A673 (cell line): ENCODE measurements around the gene MFSD11. TPM values are rescaled to one million over a fixed set of nuclear protein-coding genes. Genes with fewer than 3 reads are reported as not detected.

ENCODE experiments used
- BruUV-seq: library from RNA; stranded (reverse); fragments of 400-500 nt; replicated peaks from 2 replicates; lab custom pipeline; 2021; lab: Mats Ljungman, UMichigan
- CTCF ChIA-PET: fragments of 300-600 bp; sonication (Branson Sonifier 250); formaldehyde crosslinking; loops from one replicate; lab custom pipeline; 2022; ENCODE audit warnings: antibody characterized with exemption; lab: Charles Lee
- POLR2A ChIA-PET: fragments of 300-600 bp; sonication (Branson Sonifier 250); formaldehyde crosslinking; loops from one replicate; lab custom pipeline; 2022; ENCODE audit warnings: antibody characterized with exemption; ENCODE audit not compliant: low non-redundant PET; lab: Charles Lee
- DNase-seq: peaks from one replicate; pipeline ENCODE4 v3.0.0-alpha.2; 2015; ENCODE audit warnings: low spot score
- H3K27ac ChIP-seq: fragments of 200-600 bp; sonication (generic); 2 replicates; pipeline ENCODE4 v1.5.1; 2016; ENCODE audit warnings: mixed run types, low read depth, mild to moderate bottlenecking, mixed read lengths, antibody characterized with exemption, low read length; ENCODE audit not compliant: poor library complexity, severe bottlenecking
- H3K27me3 ChIP-seq: fragments of 200-600 bp; sonication (generic); replicated peaks from 2 replicates; pipeline ENCODE4 v1.6.1; 2017; ENCODE audit warnings: mixed run types, low read depth, mild to moderate bottlenecking, mixed read lengths, antibody characterized with exemption, low read length; ENCODE audit not compliant: insufficient read depth, poor library complexity
- H3K36me3 ChIP-seq: fragments of 200-600 bp; sonication (generic); 2 replicates; pipeline ENCODE4 v1.6.1; 2016; ENCODE audit warnings: mixed run types, mild to moderate bottlenecking, mixed read lengths, antibody characterized with exemption, low read length; ENCODE audit not compliant: insufficient read depth, poor library complexity, severe bottlenecking
- H3K4me1 ChIP-seq: fragments of 200-600 bp; sonication (generic); 2 replicates; pipeline ENCODE4 v1.6.1; 2017; ENCODE audit warnings: mixed run types, mild to moderate bottlenecking, mixed read lengths, antibody characterized with exemption, low read length; ENCODE audit not compliant: insufficient read depth, poor library complexity, severe bottlenecking
- H3K4me3 ChIP-seq: fragments of 200-600 bp; sonication (generic); 2 replicates; pipeline ENCODE4 v1.5.1; 2016; ENCODE audit warnings: low read depth, mixed run types, mild to moderate bottlenecking, mixed read lengths, low read length; ENCODE audit not compliant: poor library complexity, severe bottlenecking
- H3K9me3 ChIP-seq: fragments of 200-600 bp; sonication (generic); 2 replicates; pipeline ENCODE4 v1.6.1; 2016; ENCODE audit warnings: mixed run types, low read depth, mild to moderate bottlenecking, mixed read lengths, antibody characterized with exemption, low read length; ENCODE audit not compliant: poor library complexity, severe bottlenecking
- EZH2 ChIP-seq: fragments of 200-600 bp; sonication (generic); IDR thresholded peaks from 2 replicates; pipeline ENCODE4 v1.6.1; 2017; ENCODE audit warnings: borderline replicate concordance, low read depth, mild to moderate bottlenecking, mixed read lengths, antibody characterized with exemption, low read length; ENCODE audit not compliant: poor library complexity, severe bottlenecking
- intact Hi-C: fragments of 100-400 bp; cut with micrococcal nuclease; formaldehyde crosslinking; loops from one replicate; pipeline ENCODE4 v1.10.0; 2022; ENCODE audit not compliant: unreplicated experiment
- total RNA-seq: library from RNA; stranded (reverse); gene quantifications from 2 replicates; pipeline ENCODE4 v1.2.3, GENCODE V29; 2021
- TF ChIP-seq, protein P1 (sequence below): fragments of 300-800, 200-600 bp; sonication (generic); conservative IDR thresholded peaks from 2 replicates; pipeline ENCODE4 v1.5.1; 2017; ENCODE audit warnings: low read depth, mild to moderate bottlenecking, antibody characterized with exemption, low read length, moderate library complexity, mixed read lengths

The MFSD11 gene
- total RNA-seq, 1 experiment from 2014 or later = 38.8 TPM

- Histone ChIP-seq H3K27me3 (no peaks in the 10 kb centered on the region), H3K9me3 (no peaks in the 10 kb centered on the region), H3K4me3 (peak overlapping the region; percentile 98), H3K4me1 (peaks cover 19% of the 10 kb centered on the region), H3K27ac (peak overlapping the region; percentile 99), H3K36me3 (peaks cover 53% of the 10 kb centered on the region)
- TF ChIP-seq EZH2 = no peak
- TF ChIP-seq, protein P1, sequence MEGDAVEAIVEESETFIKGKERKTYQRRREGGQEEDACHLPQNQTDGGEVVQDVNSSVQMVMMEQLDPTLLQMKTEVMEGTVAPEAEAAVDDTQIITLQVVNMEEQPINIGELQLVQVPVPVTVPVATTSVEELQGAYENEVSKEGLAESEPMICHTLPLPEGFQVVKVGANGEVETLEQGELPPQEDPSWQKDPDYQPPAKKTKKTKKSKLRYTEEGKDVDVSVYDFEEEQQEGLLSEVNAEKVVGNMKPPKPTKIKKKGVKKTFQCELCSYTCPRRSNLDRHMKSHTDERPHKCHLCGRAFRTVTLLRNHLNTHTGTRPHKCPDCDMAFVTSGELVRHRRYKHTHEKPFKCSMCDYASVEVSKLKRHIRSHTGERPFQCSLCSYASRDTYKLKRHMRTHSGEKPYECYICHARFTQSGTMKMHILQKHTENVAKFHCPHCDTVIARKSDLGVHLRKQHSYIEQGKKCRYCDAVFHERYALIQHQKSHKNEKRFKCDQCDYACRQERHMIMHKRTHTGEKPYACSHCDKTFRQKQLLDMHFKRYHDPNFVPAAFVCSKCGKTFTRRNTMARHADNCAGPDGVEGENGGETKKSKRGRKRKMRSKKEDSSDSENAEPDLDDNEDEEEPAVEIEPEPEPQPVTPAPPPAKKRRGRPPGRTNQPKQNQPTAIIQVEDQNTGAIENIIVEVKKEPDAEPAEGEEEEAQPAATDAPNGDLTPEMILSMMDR = no peak
- BruUV-seq = no TSS peak
- ChIA-PET CTCF (no interaction called here), POLR2A (no interaction called here)
- intact Hi-C loops = no loop called here
- DNase-seq = peak; percentile 69
These were observed 12.2 kb upstream of the MFSD11 start for GRCh38 chr17:76725580-76726230.

DNA sequence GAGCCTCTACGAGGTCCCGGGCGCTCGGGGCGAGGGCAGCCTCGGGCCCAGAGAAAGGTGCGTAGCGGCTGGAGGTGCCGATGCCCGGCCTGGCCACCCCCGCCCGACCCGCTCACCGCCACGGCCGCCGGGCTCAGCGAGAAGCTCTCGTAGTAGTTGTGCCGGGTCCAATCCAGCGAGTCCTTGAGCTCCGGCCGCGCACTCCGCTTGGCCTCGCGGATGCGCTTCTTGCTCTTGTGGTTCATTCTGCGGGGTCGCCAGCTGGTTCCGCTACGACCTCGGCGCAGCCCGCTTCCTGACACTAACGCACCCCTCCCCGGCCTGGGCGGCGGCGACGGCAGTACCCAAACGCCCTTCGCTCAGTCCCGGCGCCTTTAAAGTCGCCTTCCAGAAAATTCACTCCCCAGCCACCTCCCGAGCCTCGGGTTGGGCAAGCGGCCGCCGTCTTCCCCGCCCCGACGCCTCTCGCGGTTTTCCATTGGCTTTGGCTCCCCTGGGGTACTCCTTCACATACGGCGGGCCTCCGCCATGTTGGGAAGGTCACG is 11.6 kb upstream of the MFSD11 start, which contains the start of gene JMJD6:
Gene JMJD6 (minus strand): TSS at position 376 of the 545 bp plus-strand sequence. CDS start 131 bp downstream, at position 245.
- Histone ChIP-seq H3K36me3 (peaks cover 51% of the 10 kb centered on the region), H3K4me3 (peak within 1 kb of the TSS; percentile 98), H3K27ac (peak within 1 kb of the TSS; percentile 99), H3K27me3 (no peaks in the 10 kb centered on the region), H3K9me3 (no peaks in the 10 kb centered on the region), H3K4me1 (peaks cover 14% of the 10 kb centered on the region)
- intact Hi-C loops = no loop called here
- TSS peak; percentile 78 for BruUV-seq
- ChIA-PET POLR2A (interaction anchor here (0.6 kb wide), 1 partner anchor 55 kb away, joined by 3 read pairs; no protein-coding TSS in a partner anchor), CTCF (no interaction called here)
- DNase-seq = peak; percentile 98
- TF ChIP-seq EZH2 = no peak
- TF ChIP-seq, protein P1 = no peak

- BruUV-seq = TSS peak; percentile 72
- H3K27ac ChIP-seq = peak within 1 kb of the TSS; percentile 99
- TF ChIP-seq, protein P1 = peak; percentile 71
- TF ChIP-seq EZH2 = no peak
- peak within 1 kb of the TSS; percentile 98 for H3K4me3 ChIP-seq
- no peaks in the 10 kb centered on the region for H3K27me3 ChIP-seq
- H3K9me3 ChIP-seq = no peaks in the 10 kb centered on the region
- ChIA-PET POLR2A (interaction anchor here (0.6 to 1.2 kb wide), 2 partner anchors 10 to 56 kb away, joined by 3 read pairs; no protein-coding TSS in a partner anchor), CTCF (no interaction called here)
- intact Hi-C loops = no loop called here
- peak; percentile 69 for DNase-seq
- H3K36me3 ChIP-seq = peaks cover 51% of the 10 kb centered on the region
- H3K4me1 ChIP-seq = peaks cover 14% of the 10 kb centered on the region
These were observed 10.9 kb upstream of the MFSD11 start, which contains the start of gene METTL23 for GRCh38 chr17:76726776-76727718. Gene METTL23, plus strand, starts transcription at chr17:76726839. Its CDS starts 2,872 bp downstream, at chr17:76729711.
